Activated naive CD4-positive, alpha-beta T cell treated with anti-CD3 and anti-CD28 coated beads, Interleukin-2, amount 50 U/mL, for 16 hours (primary cell): ENCODE data around the gene PMEPA1.

Experiments
- DNase-seq: peaks from one replicate; pipeline ENCODE4 v3.0.0-alpha.2; 2020

Gene PMEPA1

GRCh38 chr20:57693002-57693582 is 16.7 kb downstream of the PMEPA1 start:
- DNase-seq: no peak

GRCh38 chr20:57692393-57692792 is 17.4 kb downstream of the PMEPA1 start:
- no peak for DNase-seq

GRCh38 chr20:57691699-57692098 is 18.1 kb downstream of the PMEPA1 start:
- DNase-seq: no peak

GRCh38 chr20:57690525-57690924 is 19.3 kb downstream of the PMEPA1 start:
- no peak for DNase-seq

- no peak for DNase-seq
These were observed 19.9 kb downstream of the PMEPA1 start for GRCh38 chr20:57689745-57690481.

GRCh38 chr20:57688864-57689263 is 21.0 kb downstream of the PMEPA1 start:
- no peak for DNase-seq

GRCh38 chr20:57688295-57688694 is 21.5 kb downstream of the PMEPA1 start:
- DNase-seq: no peak

- DNase-seq: no peak
These were observed 22.7 kb downstream of the PMEPA1 start for GRCh38 chr20:57686931-57687652.

GRCh38 chr20:57685146-57685758 is 24.6 kb downstream of the PMEPA1 start:
- no peak for DNase-seq

GRCh38 chr20:57684808-57685140 is 25.0 kb downstream of the PMEPA1 start:
- DNase-seq: no peak

GRCh38 chr20:57683881-57684807 is 25.7 kb downstream of the PMEPA1 start:
- DNase-seq: no peak

GRCh38 chr20:57683287-57683686 is 26.5 kb downstream of the PMEPA1 start:
- DNase-seq: no peak

- no peak for DNase-seq
These were observed 27.4 kb downstream of the PMEPA1 start for GRCh38 chr20:57682184-57683101.

GRCh38 chr20:57680934-57681914 is 28.6 kb downstream of the PMEPA1 start:
- DNase-seq: peak; percentile 36

- DNase-seq: no peak
These were observed 29.6 kb downstream of the PMEPA1 start for GRCh38 chr20:57680131-57680716.

- DNase-seq: no peak
These were observed 30.7 kb downstream of the PMEPA1 start for GRCh38 chr20:57679113-57679512.

- DNase-seq: no peak
These were observed 31.5 kb downstream of the PMEPA1 start for GRCh38 chr20:57678340-57678739.

- no peak for DNase-seq
These were observed 32.2 kb downstream of the PMEPA1 start for GRCh38 chr20:57677584-57677982.
